ENCODE data around the gene AHNAK.
"Not testable (repeated sequence)": the region's sequence is repeated elsewhere in the genome, so short reads cannot be mapped to it uniquely, and the experiment has no call there.

The AHNAK gene

GRCh38 chr11:62546244-62546928, at the start of gene AHNAK:
AHNAK (minus strand) TSS chr11:62546806; CDS start chr11:62536098, 10,708 bp downstream.
- no peak for DNase-seq (ENCODE audit: low spot score)

- no peak for DNase-seq (ENCODE audit: low spot score)
Observed at GRCh38 chr11:62595124-62595523, 48.5 kb upstream of the AHNAK start.

- DNase-seq (ENCODE audit: low spot score), result no peak
Observed at GRCh38 chr11:62593434-62594044, 46.9 kb upstream of the AHNAK start.

- no peak for DNase-seq (ENCODE audit: low spot score)
Observed at GRCh38 chr11:62592989-62593421, 46.4 kb upstream of the AHNAK start.

DNA sequence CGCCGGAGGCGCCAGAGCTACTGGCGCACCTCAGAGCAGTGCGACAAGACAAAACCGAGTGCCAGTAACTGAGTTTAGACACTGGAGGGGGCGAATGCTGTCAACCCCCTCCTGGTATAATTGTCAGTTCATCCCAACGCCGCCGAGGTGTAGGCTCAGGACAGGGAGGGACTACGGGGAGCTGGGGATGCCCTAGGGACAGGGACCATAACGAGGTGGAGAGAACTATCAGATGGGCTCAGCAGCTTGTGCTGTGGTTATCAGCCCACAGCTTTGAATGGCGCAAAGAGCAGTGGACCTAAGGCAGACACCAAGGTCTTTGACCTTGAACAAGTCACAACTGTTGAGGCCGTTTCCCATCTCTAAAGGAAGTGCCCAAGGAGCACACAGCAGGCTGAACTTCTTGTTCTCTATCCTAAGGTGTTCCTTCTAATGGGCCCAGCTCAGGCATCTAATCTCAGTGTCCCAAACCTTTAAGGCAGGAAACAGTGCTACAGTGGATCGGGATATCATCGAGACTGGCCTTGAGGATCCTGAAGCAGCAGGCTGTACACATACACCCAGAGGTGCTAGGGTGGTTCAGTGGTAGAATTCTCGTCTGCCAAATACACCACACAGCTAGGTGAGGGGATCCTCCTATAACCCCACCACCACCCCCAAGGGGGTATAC, 45.7 kb upstream of the AHNAK start:
- no peak for DNase-seq (ENCODE audit: low spot score)

GRCh38 chr11:62591448-62592145, 45.0 kb upstream of the AHNAK start, which contains the start of gene TUT1:
TUT1 (minus strand) TSS chr11:62591523; CDS start chr11:62591485, 38 bp downstream.
- DNase-seq (ENCODE audit: low spot score), result peak; percentile 99

DNA sequence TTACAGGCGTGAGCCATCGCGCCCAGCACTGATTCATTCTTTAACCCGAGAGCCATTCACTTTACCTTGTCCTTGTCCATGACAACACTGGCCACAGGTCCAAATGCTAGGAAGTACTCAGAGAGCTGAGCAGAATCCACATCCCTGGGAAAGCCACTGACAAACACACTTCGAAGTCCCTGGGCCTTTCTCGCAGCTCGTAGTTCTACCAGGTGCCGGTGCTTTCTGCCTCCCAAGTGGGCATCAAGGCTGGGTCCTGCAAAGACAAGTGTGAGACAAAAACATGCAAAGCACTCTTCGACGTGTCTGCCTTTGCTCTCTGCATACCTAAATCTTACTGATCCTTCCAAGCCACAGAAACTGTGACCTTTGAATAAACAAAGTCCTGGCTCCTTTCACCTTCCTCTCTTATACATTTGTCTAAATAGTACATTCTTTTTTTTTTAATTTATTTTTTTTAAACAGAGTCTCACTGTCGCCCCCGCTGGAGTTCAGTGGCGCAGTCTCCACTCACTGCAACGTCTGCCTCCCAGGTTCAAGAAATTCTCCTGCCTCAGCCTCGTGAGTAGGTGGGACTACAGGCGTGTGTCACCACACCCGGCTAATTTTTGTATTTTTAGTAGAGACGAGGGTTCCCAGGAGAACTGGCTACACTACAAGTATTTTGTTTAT, 42.5 kb upstream of the AHNAK start:
- no peak for DNase-seq (ENCODE audit: low spot score)

DNA sequence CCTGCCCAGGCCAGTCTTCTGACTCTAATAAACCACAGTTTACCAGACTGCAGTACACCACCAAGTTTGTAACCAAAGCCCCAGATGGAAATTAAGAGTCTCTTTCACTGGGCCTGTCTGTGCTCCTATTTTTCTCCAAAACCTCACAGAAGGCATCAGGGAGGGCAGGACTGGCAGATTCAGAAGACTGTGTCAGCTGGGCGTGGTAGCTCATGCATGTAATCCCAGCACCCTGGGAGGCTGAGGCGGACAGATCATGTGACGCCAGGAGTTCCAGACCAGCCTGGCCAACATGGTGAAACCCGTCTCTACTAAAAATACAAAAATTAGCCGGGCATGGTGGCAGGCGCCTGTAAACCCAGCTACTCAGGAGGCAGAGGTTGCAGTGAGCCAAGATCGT, 38.8 kb upstream of the AHNAK start:
- not testable (repeated sequence) for DNase-seq (ENCODE audit: low spot score)

DNA sequence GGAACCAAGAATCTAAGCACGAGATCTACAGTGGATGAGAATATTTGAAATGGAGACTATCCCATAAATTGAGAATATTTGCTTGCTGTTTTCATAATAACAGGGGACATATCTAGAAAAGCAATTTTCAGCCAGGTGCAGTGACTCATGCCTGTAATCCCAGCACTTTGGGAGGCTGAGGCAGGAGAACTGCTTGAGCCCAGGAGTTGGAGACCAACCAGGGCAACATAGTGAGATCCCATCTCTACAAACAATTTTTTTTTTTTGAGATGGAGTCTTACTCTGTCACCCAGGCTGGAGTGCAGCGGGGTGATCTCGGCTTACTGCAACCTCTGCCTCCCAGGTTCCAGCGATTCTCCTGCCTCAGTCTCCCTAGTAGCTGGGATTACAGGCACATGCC, 35.1 kb upstream of the AHNAK start:
- DNase-seq (ENCODE audit: low spot score), result not testable (repeated sequence)

DNA sequence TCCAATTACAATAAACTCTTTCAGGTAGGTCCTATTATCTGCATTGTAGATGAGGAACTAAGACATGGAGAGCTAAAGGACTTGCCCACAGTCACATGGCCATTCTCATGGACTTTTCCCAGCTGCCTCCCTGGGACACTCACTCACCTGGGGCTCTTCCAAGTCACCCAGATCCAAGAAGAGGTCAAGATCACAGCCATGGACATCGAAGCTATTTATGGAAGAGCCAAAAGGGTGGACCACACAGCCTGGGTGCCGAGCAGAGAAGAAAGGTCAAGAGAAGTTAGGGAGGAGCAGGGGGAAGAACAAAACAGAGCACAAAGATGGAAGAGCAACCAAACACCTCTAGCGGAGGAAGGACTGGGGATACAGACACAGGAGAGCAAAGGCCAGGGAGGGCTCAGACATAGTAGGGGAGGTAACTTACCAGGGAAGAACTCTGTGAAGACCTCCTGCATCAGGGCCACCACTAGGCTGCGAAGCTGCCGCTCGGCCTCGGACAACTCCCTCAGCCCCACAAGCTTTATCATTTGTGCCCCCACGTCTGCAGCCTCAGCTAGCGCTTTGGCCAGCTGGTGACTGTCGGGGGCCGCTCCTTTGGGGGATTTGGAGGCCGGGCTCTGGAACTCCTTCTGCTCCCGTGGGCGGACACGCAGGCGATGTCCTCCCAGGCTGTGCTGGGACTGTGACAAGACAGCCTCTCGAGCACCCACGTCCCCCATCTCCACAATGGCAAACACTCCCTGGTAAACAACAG, 34.5 kb upstream of the AHNAK start:
- no peak for DNase-seq (ENCODE audit: low spot score)

- DNase-seq (ENCODE audit: low spot score), result no peak
Observed at GRCh38 chr11:62579252-62579651, 32.6 kb upstream of the AHNAK start.

- no peak for DNase-seq (ENCODE audit: low spot score)
Observed at GRCh38 chr11:62578541-62578940, 31.9 kb upstream of the AHNAK start.

GRCh38 chr11:62577046-62577714, 30.6 kb upstream of the AHNAK start:
- peak; percentile 96 for DNase-seq (ENCODE audit: low spot score)

DNA sequence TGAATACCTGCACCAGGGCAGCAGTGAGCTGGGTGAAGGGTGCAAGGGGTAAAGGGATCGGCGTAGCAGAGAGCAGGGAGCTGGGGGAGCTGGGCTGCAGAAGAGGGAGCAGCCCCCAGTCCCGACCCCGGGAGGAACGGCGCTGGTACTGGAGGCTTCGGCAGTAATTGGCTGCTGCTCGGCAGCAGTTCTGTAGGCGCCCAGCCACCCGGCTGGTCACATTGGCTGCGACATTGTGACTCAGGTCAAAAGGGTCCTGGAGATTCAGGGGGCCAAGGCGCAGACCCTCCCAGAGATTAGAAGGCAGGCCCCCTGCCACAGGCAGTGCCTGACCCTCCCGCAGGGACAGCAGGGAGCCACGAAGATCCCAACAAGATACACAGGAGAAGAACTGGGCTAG, 29.2 kb upstream of the AHNAK start:
- DNase-seq (ENCODE audit: low spot score), result no peak

- no peak for DNase-seq (ENCODE audit: low spot score)
Observed at GRCh38 chr11:62575156-62575555, 28.6 kb upstream of the AHNAK start.

GRCh38 chr11:62574363-62575071, 27.9 kb upstream of the AHNAK start:
- peak; percentile 52 for DNase-seq (ENCODE audit: low spot score)

- DNase-seq (ENCODE audit: low spot score), result peak; percentile 99
Observed at GRCh38 chr11:62573592-62574362, 27.2 kb upstream of the AHNAK start, which contains the start of gene EEF1G. EEF1G (minus strand) TSS chr11:62573891; CDS start chr11:62573842, 49 bp downstream.

GRCh38 chr11:62573006-62573591, 26.5 kb upstream of the AHNAK start:
- DNase-seq (ENCODE audit: low spot score), result no peak

DNA sequence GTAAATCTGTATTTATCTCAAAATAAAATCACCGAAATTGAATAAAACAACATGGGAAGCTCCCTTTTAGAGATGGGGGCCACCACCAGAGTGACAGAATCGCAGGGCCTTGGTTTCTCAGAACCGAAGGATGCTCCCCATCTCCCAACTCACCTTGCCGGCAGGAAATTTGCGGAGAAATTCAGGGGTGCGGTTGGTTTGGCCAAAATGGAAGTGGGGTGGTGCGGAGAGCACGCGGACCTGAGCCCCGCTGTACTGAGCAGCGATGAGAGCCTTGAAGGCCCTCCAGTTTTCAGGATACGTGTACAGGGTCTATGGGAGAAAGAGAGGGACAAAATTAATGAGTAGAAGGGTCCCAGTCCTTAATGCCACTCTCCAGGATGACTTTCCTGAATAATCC, 25.8 kb upstream of the AHNAK start:
- DNase-seq (ENCODE audit: low spot score), result no peak

All from kidney capillary endothelial cell (primary cell).